HepG2 (cell line): ENCODE results near the gene MBLAC1. TPM values are rescaled to one million over a fixed set of nuclear protein-coding genes. Genes with fewer than 3 reads are reported as not detected.
A peak's percentile ranks its signal among the peaks of the same experiment; 100 is the strongest.

Source experiments
- ARID5B ChIP-seq: IDR thresholded peaks from 2 replicates; pipeline ENCODE4 v1.4.0; 2020; ENCODE audit warnings: mild to moderate bottlenecking, missing genetic modification reagents
- ETS1 ChIP-seq: sonication (generic); formaldehyde crosslinking; IDR thresholded peaks from 2 replicates; pipeline ENCODE4 v1.4.0; 2020; ENCODE audit warnings: missing genetic modification reagents
- HMG20A ChIP-seq: IDR thresholded peaks from 2 replicates; pipeline ENCODE4 v1.6.1; 2016; ENCODE audit warnings: borderline replicate concordance
- HNF1B ChIP-seq: sonication (generic); formaldehyde crosslinking; IDR thresholded peaks from 2 replicates; pipeline ENCODE4 v1.5.1; 2020; ENCODE audit warnings: mild to moderate bottlenecking, moderate library complexity, missing genetic modification reagents
- HOMEZ ChIP-seq: IDR thresholded peaks from 2 replicates; pipeline ENCODE4 v1.6.1; 2016; ENCODE audit warnings: low read depth
- MXD3 ChIP-seq: IDR thresholded peaks from 2 replicates; pipeline ENCODE4 v1.6.1; 2016; ENCODE audit warnings: mild to moderate bottlenecking, missing biosample characterization, missing genetic modification reagents
- PATZ1 ChIP-seq: sonication (generic); formaldehyde crosslinking; IDR thresholded peaks from 2 replicates; pipeline ENCODE4 v1.4.0; 2020; ENCODE audit warnings: missing genetic modification reagents
- RXRB ChIP-seq: IDR thresholded peaks from 2 replicates; pipeline ENCODE4 v1.6.1; 2016; ENCODE audit warnings: borderline replicate concordance, missing genetic modification reagents, missing compliant biosample characterization
- SAP130 ChIP-seq: IDR thresholded peaks from 2 replicates; pipeline ENCODE4 v1.6.1; 2016; ENCODE audit warnings: low read depth
- TFDP2 ChIP-seq: sonication (generic); formaldehyde crosslinking; IDR thresholded peaks from 2 replicates; pipeline ENCODE4 v1.4.0; 2020; ENCODE audit warnings: missing genetic modification reagents
- XRCC5 ChIP-seq: fragments of 200-400 bp; formaldehyde crosslinking; optimal IDR thresholded peaks from 2 replicates; pipeline ENCODE3; 2017; ENCODE audit warnings: mild to moderate bottlenecking, low read length
- ZNF101 ChIP-seq: sonication (generic); formaldehyde crosslinking; IDR thresholded peaks from 2 replicates; pipeline ENCODE4 v1.4.0; 2020; ENCODE audit warnings: mild to moderate bottlenecking, low read depth, missing genetic modification reagents, borderline replicate concordance
- ZNF12 ChIP-seq: sonication (generic); formaldehyde crosslinking; IDR thresholded peaks from 2 replicates; pipeline ENCODE4 v1.5.0; 2020; ENCODE audit warnings: missing genetic modification reagents
- ZNF225 ChIP-seq: sonication (generic); formaldehyde crosslinking; IDR thresholded peaks from 2 replicates; pipeline ENCODE4 v1.4.0; 2020; ENCODE audit warnings: mild to moderate bottlenecking, missing genetic modification reagents
- ZNF772 ChIP-seq: sonication (generic); formaldehyde crosslinking; IDR thresholded peaks from 2 replicates; pipeline ENCODE4 v1.5.0; 2020; ENCODE audit warnings: mild to moderate bottlenecking, missing genetic modification reagents
- polyA plus RNA-seq, 8 experiments: library from polyadenylated mRNA; depleted of rRNA in 3 of 8; stranded (reverse) in 7 of 8; unstranded in 1 of 8; fragments of >200 nt; fragmentation: Illumina TruSeq in 4 of 8; extraction: Trizol in 4 of 8; gene quantifications; 2 replicates each; pipeline versions ENCODE4 v1.2.1 to v1.2.3, GENCODE V29; 2011 to 2016; ENCODE audit warnings: low read depth in 4 of 8, missing spikeins in 1 of 8, mixed read lengths in 1 of 8; ENCODE audit not compliant: insufficient read depth in 1 of 8
- total RNA-seq, 5 experiments: library from RNA; depleted of rRNA; stranded (reverse); fragments of >200 nt; fragmentation: Illumina TruSeq; extraction: Trizol; gene quantifications; 2 replicates each; pipeline ENCODE4 v1.2.3, GENCODE V29; 2016; ENCODE audit warnings: low read depth in 1 of 5

Gene MBLAC1
- total and polyA plus RNA-seq, 2 of the 13 experiments (the other 11 are each of a cell fraction or from before 2014, with no cell fraction given), result 0.79 to 2.1 TPM

GRCh38 chr7:100157334-100158228 is 30.8 kb downstream of the MBLAC1 start (continued):
- TF ChIP-seq HNF1B (CRISPR knock-in tag) (peak; percentile 34; the same call in 1 of the 2 replicates), MXD3 (CRISPR knock-in tag) (0 out of 2 replicates have a peak, but pooled peaks have one; percentile 7), ZNF12 (CRISPR knock-in tag) (no peak), PATZ1 (CRISPR knock-in tag) (peak; percentile 77), XRCC5 (peak; percentile 28), ZNF101 (CRISPR knock-in tag) (no peak), ZNF772 (peak; percentile 54; the same call in 1 of the 2 replicates), ZNF225 (0 out of 2 replicates have a peak, but pooled peaks have one; percentile 29), RXRB (CRISPR knock-in tag) (peak; percentile 74; the same call in 1 of the 2 replicates), HOMEZ (CRISPR knock-in tag) (0 out of 2 replicates have a peak, but pooled peaks have one; percentile 48), SAP130 (CRISPR knock-in tag) (peak; percentile 66), TFDP2 (CRISPR knock-in tag) (0 out of 2 replicates have a peak, but pooled peaks have one; percentile 13), ARID5B (0 out of 2 replicates have a peak, but pooled peaks have one; percentile 28), ETS1 (CRISPR knock-in tag) (0 out of 2 replicates have a peak, but pooled peaks have one; percentile 42), HMG20A (CRISPR knock-in tag) (no peak; the same call in 1 of the 2 replicates)
